GM12878 (cell line): ENCODE data around the gene SFXN4. TPM values are rescaled to one million over a fixed set of nuclear protein-coding genes. Genes with fewer than 3 reads are reported as not detected.

Experiments
- ATAC-seq: fragments of 200-7000 bp; cut with Tn5 transposase; 3 replicates; pipeline ENCODE4 v1.9.1; 2020; ENCODE audit warnings: mild to moderate bottlenecking, moderate library complexity
- BruUV-seq: library from RNA; stranded (reverse); fragments of 400-500 nt; replicated peaks from 2 replicates; lab custom pipeline; 2021; lab: Mats Ljungman, UMichigan
- CTCF ChIA-PET: fragments of 300-600 bp; sonication (Branson Sonifier 250); formaldehyde crosslinking; extraction: SDS; loops from one replicate; lab custom pipeline; 2021; ENCODE audit warnings: inconsistent platforms; lab: Yijun Ruan, JAX
- POLR2A ChIA-PET: fragments of 350-600 bp; formaldehyde crosslinking; extraction: SDS; loops from one replicate; lab custom pipeline; 2021; ENCODE audit warnings: inconsistent platforms; lab: Charles Lee
- RAD21 ChIA-PET: fragments of 300-600 bp; sonication (Branson Sonifier 250); formaldehyde crosslinking; loops from one replicate; lab custom pipeline; 2023; ENCODE audit warnings: antibody characterized with exemption; ENCODE audit not compliant: unreplicated experiment; lab: Charles Lee
- SMC1A ChIA-PET: fragments of 300-600 bp; sonication (Branson Sonifier 250); formaldehyde crosslinking; loops from one replicate; lab custom pipeline; 2023; ENCODE audit not compliant: unreplicated experiment, uncharacterized antibody; lab: Charles Lee
- DNase-seq: peaks from one replicate; pipeline ENCODE4 v3.0.0-alpha.2; 2011; ENCODE audit warnings: low read depth, low spot score
- FAIRE-seq: peaks from 3 replicates; lab custom pipeline; 2011; peaks lifted over from hg19 to GRCh38; lab: Jason Lieb, UNC
- H2AFZ ChIP-seq: 2 replicates; pipeline ENCODE4 v1.6.0; 2011; ENCODE audit warnings: low read depth, low read length, control low read depth; ENCODE audit not compliant: control insufficient read depth
- H3K27ac ChIP-seq: 2 replicates; pipeline ENCODE4 v1.5.1; 2011; ENCODE audit warnings: control low read depth; ENCODE audit not compliant: control insufficient read depth, insufficient read depth
- H3K27me3 ChIP-seq, 2 experiments: replicated peaks in 1 of 2; 2 replicates each; pipeline versions ENCODE4 v1.6.0 to v1.6.1; 2011; ENCODE audit warnings: low read length in 1 of 2; ENCODE audit not compliant: control insufficient read depth in 2 of 2, insufficient read depth in 2 of 2
- H3K36me3 ChIP-seq, 2 experiments: 2 replicates each; pipeline ENCODE4 v1.5.1; 2011; ENCODE audit warnings: low read length in 1 of 2; ENCODE audit not compliant: control insufficient read depth in 2 of 2, insufficient read depth in 2 of 2
- H3K4me1 ChIP-seq: 2 replicates; pipeline ENCODE4 v1.6.1; 2011; ENCODE audit warnings: mild to moderate bottlenecking, low read length, moderate library complexity, mixed read lengths; ENCODE audit not compliant: control insufficient read depth, insufficient read depth
- H3K4me2 ChIP-seq: 2 replicates; pipeline ENCODE4 v1.6.0; 2011; ENCODE audit warnings: control low read depth; ENCODE audit not compliant: control insufficient read depth, insufficient read depth
- H3K4me3 ChIP-seq: fragments of 200-600 bp; sonication (generic); 2 replicates; pipeline ENCODE4 v1.5.1; 2016
- H3K79me2 ChIP-seq: 2 replicates; pipeline ENCODE4 v1.6.0; 2011; ENCODE audit warnings: low read length; ENCODE audit not compliant: control insufficient read depth, insufficient read depth
- H3K9ac ChIP-seq: 2 replicates; pipeline ENCODE4 v1.8.0; 2011; ENCODE audit warnings: low read length, control low read depth, mixed read lengths; ENCODE audit not compliant: control insufficient read depth, insufficient read depth
- H3K9me3 ChIP-seq: replicated peaks from 3 replicates; pipeline ENCODE4 v1.5.1; 2011; ENCODE audit warnings: mild to moderate bottlenecking, low read length; ENCODE audit not compliant: control insufficient read depth, insufficient read depth
- H4K20me1 ChIP-seq: 2 replicates; pipeline ENCODE4 v1.6.0; 2011; ENCODE audit not compliant: control insufficient read depth, insufficient read depth
- BHLHE40 ChIP-seq, 2 experiments: fragments of 450-650 bp in 1 of 2; IDR thresholded peaks; 2 replicates each; pipeline ENCODE4 v1.6.1; 2011 to 2017; ENCODE audit warnings: low read depth in 2 of 2, borderline replicate concordance in 1 of 2, improper control_type of control experiment in 1 of 2, low read length in 1 of 2, mild to moderate bottlenecking in 1 of 2
- BRCA1 ChIP-seq: IDR thresholded peaks from 2 replicates; pipeline ENCODE4 v1.6.1; 2011; ENCODE audit warnings: low read depth, low read length, improper control_type of control experiment
- CHD1 ChIP-seq: IDR thresholded peaks from 2 replicates; pipeline ENCODE4 v1.6.1; 2012; ENCODE audit warnings: low read depth, low read length, improper control_type of control experiment
- E4F1 ChIP-seq: fragments of 450-650 bp; IDR thresholded peaks from 2 replicates; pipeline ENCODE4 v1.6.1; 2018; ENCODE audit warnings: borderline replicate concordance, mild to moderate bottlenecking; ENCODE audit not compliant: partially characterized antibody
- FOXK2 ChIP-seq: fragments of 450-650 bp; IDR thresholded peaks from 2 replicates; pipeline ENCODE4 v1.6.1; 2017; ENCODE audit warnings: mild to moderate bottlenecking, moderate library complexity
- HDAC2 ChIP-seq: fragments of 200-600 bp; sonication (generic); IDR thresholded peaks from 2 replicates; pipeline ENCODE4 v1.6.1; 2017
- IRF3 ChIP-seq: fragments of 450-650 bp; IDR thresholded peaks from 2 replicates; pipeline ENCODE4 v1.6.1; 2014; ENCODE audit warnings: mild to moderate bottlenecking
- JUNB ChIP-seq: IDR thresholded peaks from 2 replicates; pipeline ENCODE4 v1.6.1; 2016; ENCODE audit warnings: antibody characterized with exemption, mild to moderate bottlenecking
- NFYA ChIP-seq: IDR thresholded peaks from 2 replicates; pipeline ENCODE4 v1.6.1; 2011; ENCODE audit warnings: low read depth, mild to moderate bottlenecking, low read length, improper control_type of control experiment, borderline replicate concordance
- POLR2A ChIP-seq: IDR thresholded peaks from 2 replicates; pipeline ENCODE4 v1.6.1; 2011; ENCODE audit warnings: low read depth, mild to moderate bottlenecking, low read length
- TAF1 ChIP-seq: IDR thresholded peaks from 2 replicates; pipeline ENCODE4 v1.6.1; 2011; ENCODE audit warnings: mild to moderate bottlenecking, low read depth, low read length, borderline replicate concordance
- ZNF207 ChIP-seq: fragments of 450-650 bp; IDR thresholded peaks from 2 replicates; pipeline ENCODE4 v1.6.1; 2014; ENCODE audit warnings: antibody characterized with exemption, mild to moderate bottlenecking, borderline replicate concordance
- ZNF622 ChIP-seq: fragments of 450-650 bp; IDR thresholded peaks from 2 replicates; pipeline ENCODE4 v1.6.1; 2017; ENCODE audit warnings: mild to moderate bottlenecking, inconsistent platforms
- WGBS: methylation state at CpG from one replicate; pipeline ENCODE4 v1.1.6; 2016; ENCODE audit warnings: low lambda C conversion rate; ENCODE audit not compliant: insufficient replicate concordance, insufficient coverage; ENCODE audit errors: missing lambda C conversion rate; 5-methylcytosine and 5-hydroxymethylcytosine counted together
- in situ Hi-C: fragments of 300-500 bp; cut with MboI; formaldehyde crosslinking; loops from 9 replicates; pipeline ENCODE4 v1.14.3; 2018; ENCODE audit warnings: mixed read lengths
- intact Hi-C: fragments of 100-400 bp; cut with micrococcal nuclease; formaldehyde crosslinking; loops from one replicate; pipeline ENCODE4 v1.14.2; 2022; ENCODE audit not compliant: unreplicated experiment
- polyA plus RNA-seq, 11 experiments: library from polyadenylated mRNA; depleted of rRNA in 4 of 11; unstranded in 6 of 11; stranded (reverse) in 5 of 11; fragments of >200 nt; fragmentation: Nextera tagmentation in 4 of 11; fragmentation: Illumina TruSeq in 1 of 11; extraction: Ambion mirVana in 4 of 11; extraction: Trizol in 1 of 11; gene quantifications; 1 replicate in 1 of 11; 2 replicates in 10 of 11; pipeline versions ENCODE4 v1.2.1 to v1.2.3, GENCODE V29; 2011 to 2016; ENCODE audit warnings: inconsistent platforms in 2 of 11, missing spikeins in 2 of 11, low read depth in 1 of 11
- total RNA-seq, 4 experiments: library from RNA; depleted of rRNA in 3 of 4; stranded (reverse); fragments of >200 nt in 3 of 4; fragmentation: Illumina TruSeq in 1 of 4; extraction: Trizol in 1 of 4; gene quantifications; 2 replicates each; pipeline versions ENCODE4 v1.2.1 to v1.2.3, GENCODE V29; 2013 to 2021

SFXN4 gene
- total and polyA plus RNA-seq, 10 of the 15 experiments (the other 5 are each of a cell fraction or from before 2014, with no cell fraction given) = 40.7 to 111 (median 48.8) TPM

DNA sequence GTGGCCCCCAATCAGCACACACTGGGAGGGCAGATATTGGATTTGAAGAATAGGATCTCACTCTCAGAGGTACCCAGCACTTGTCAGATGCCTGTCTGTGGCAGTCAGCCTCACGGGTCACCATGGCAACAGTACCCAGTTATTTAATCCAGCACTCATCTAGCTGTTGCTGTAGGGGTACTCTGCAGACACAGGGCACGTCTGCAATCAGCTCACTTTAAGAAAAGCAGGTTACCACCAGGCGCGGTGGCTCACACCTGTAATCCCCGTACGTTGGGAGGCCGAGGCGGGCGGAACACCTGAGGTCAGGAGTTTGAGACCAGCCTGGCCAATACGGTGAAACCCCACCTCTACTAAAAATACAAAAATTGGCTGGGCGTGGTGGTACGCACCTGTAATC is 11.9 kb downstream of the SFXN4 start:
- FAIRE-seq (no peak), ATAC-seq (no peak), DNase-seq (no peak)
- Histone ChIP-seq H3K9ac (no peak overlapping the region), H3K79me2 (no peaks in the 10 kb centered on the region), H3K4me2 (no peak overlapping the region), H3K4me3 (no peak overlapping the region), H3K4me1 (no peaks in the 10 kb centered on the region), H3K36me3 (peaks cover 3 to 25% of the 10 kb centered on the region in 2 experiments), H4K20me1 (no peaks in the 10 kb centered on the region), H3K27ac (no peak overlapping the region), H3K9me3 (no peaks in the 10 kb centered on the region), H3K27me3 (no peaks in the 10 kb centered on the region), H2AFZ (no peak overlapping the region)
- ChIA-PET SMC1A (no interaction called here), CTCF (interaction anchor here (1.5 to 2.5 kb wide), 2 partner anchors 9 to 45 kb away, joined by 7 to 9 read pairs; no protein-coding TSS in a partner anchor), POLR2A (no interaction called here), RAD21 (no interaction called here)
- intact Hi-C loops = no loop called here
- 95% methylated on average over 12 of the region's 12 CpGs for WGBS
- in situ Hi-C loops = no loop called here
- TF ChIP-seq HDAC2 (no peak), BRCA1 (no peak), TAF1 (no peak), IRF3 (no peak), ZNF622 (no peak), NFYA (no peak)
- BruUV-seq = no TSS peak

- DNase-seq (no peak), FAIRE-seq (no peak), ATAC-seq (no peak)
- Histone ChIP-seq H3K79me2 (no peaks in the 10 kb centered on the region), H3K36me3 (peaks cover 3 to 25% of the 10 kb centered on the region in 2 experiments), H3K4me3 (no peak overlapping the region), H3K9ac (no peak overlapping the region), H3K27me3 (no peaks in the 10 kb centered on the region), H3K27ac (no peak overlapping the region), H3K4me2 (no peak overlapping the region), H4K20me1 (no peaks in the 10 kb centered on the region), H2AFZ (no peak overlapping the region), H3K9me3 (no peaks in the 10 kb centered on the region), H3K4me1 (no peaks in the 10 kb centered on the region)
- ChIA-PET POLR2A (interaction anchor here (1.0 kb wide), 1 partner anchor 11 kb away, joined by 4 read pairs; no protein-coding TSS in a partner anchor), SMC1A (interaction anchor here (1.2 kb wide), 1 partner anchor 12 kb away, joined by 4 read pairs; no protein-coding TSS in a partner anchor), RAD21 (interaction anchor here (1.2 to 1.5 kb wide), 2 partner anchors 11 to 47 kb away, joined by 3 to 5 read pairs; no protein-coding TSS in a partner anchor), CTCF (interaction anchor here (0.8 to 2.5 kb wide), 5 partner anchors 9 to 292 kb away, joined by 3 to 9 read pairs (median 4); no protein-coding TSS in a partner anchor)
- 59% methylated on average over 5 of the region's 5 CpGs for WGBS
- in situ Hi-C loops = no loop called here
- TF ChIP-seq BHLHE40 (IDR thresholded peaks at IDR 0.05; ENCODE audit: borderline replicate concordance in 1 of 2, low read depth in 2 of 2, low read length in 1 of 2) (no peak), E4F1 (no peak), CHD1 (no peak), NFYA (no peak), FOXK2 (no peak), POLR2A (no peak), ZNF207 (no peak), JUNB (no peak)
- intact Hi-C loops = no loop called here
- BruUV-seq = no TSS peak
These were observed 12.5 kb downstream of the SFXN4 start for GRCh38 chr10:119153041-119153440.
